KBM-7 (cell line): Measurements from ENCODE around the gene CNTNAP2.
"Not testable (repeated sequence)": the region's sequence is repeated elsewhere in the genome, so short reads cannot be mapped to it uniquely, and the experiment has no call there.

Source experiments
- DNase-seq: peaks from one replicate; pipeline ENCODE4 v3.0.0-alpha.2; 2015
- in situ Hi-C: fragments of 300-500 bp; cut with MboI; formaldehyde crosslinking; loops from 2 replicates; pipeline ENCODE4 v1.14.3; 2020; ENCODE audit warnings: low sequenced_read_pairs, low pct_unique_long_range_greater_than_20kb, mixed read lengths

Gene CNTNAP2

GRCh38 chr7:148390381-148390780, 2273.8 kb downstream of the CNTNAP2 start:
- in situ Hi-C loops, result no loop called here
- no peak for DNase-seq

DNA sequence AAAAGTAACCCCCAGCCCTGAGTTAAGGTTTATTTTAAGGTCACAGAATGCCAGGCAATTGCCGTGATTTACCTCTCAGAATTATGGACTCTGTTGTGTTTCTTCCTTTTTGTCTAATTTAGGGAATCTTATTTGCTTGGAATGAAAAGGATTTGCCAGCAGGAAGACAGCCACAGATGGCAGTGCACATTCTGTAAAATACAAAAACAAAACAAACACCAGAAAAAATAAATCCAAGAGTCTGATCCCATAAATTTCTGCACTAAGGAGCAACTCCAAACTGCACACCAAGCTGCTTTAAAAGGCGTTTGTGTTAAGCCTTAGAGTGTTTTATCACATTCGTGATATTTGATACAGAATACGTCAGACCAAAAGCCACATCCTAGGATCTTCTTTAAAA, 2275.0 kb downstream of the CNTNAP2 start:
- in situ Hi-C loops, result no loop called here

DNA sequence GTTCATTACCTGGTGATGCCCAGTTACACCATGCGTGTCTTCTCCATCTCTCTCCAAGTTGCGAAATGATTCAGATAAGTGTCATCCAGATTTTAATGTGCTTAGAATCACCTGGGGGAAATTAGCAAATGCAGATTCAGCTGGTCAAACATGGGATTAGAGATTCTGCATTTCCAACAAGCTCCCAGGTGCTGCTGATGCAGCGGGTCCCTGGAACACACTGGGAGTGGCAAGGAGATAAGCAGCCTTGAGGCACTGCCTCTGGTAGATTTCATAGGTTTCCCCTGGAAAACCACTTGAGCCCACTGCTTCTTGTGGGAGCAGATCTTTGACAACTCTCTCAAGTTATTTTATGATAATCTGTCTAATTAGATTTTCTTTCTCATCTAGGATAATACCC, 2278.0 kb downstream of the CNTNAP2 start:
- DNase-seq, result no peak
- in situ Hi-C loops, result no loop called here

More for the DNA sequence above, 2275.0 kb downstream of the CNTNAP2 start:
- no peak for DNase-seq

DNA sequence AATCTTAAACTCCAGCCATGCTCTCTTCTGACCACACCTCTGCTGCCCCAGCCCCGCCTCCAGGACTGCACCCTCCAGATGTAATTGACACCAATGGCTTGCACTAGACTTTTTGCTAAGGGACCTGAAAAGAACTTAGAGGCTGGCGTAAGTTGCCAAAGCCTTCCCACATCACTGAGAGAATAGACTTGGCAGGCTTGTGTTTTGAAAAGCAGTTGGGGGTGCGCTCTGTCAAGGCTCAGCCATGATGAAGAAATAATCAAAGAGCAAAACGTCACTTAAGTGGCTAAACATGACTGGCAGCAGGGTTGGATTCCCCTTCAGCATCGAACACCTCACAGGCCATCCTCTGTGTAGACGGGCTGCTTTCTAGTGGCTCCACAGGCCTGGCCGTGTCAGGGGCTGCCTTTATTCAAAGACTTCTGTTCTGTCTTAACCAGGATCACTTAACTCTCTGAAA, 2278.8 kb downstream of the CNTNAP2 start:
- in situ Hi-C loops, result no loop called here
- no peak for DNase-seq

- in situ Hi-C loops, result no loop called here
- DNase-seq, result no peak
Observed at GRCh38 chr7:148395990-148396716, 2279.6 kb downstream of the CNTNAP2 start.

DNA sequence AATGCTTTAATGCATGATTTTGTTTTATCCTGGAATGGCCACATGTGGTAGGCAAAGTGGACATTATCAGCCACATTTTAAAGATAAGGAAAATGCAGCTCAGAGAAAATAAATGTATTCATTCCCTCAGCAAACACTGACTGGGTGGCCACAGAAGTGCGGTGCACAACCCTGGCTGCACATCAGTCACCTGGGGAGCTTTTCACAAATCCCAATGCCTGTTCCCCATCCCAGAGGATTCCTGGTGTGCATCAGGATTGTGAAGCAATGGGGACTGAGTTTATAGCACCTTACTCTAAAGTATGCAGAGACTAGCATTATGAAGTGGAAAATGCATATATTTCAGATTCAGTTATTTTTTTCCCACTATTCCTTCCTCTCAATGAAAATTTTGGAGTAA, 2280.5 kb downstream of the CNTNAP2 start:
- in situ Hi-C loops, result no loop called here

GRCh38 chr7:148397551-148397950, 2280.9 kb downstream of the CNTNAP2 start:
- in situ Hi-C loops, result no loop called here
- no peak for DNase-seq

More for the DNA sequence above, 2280.5 kb downstream of the CNTNAP2 start:
- no peak for DNase-seq

DNA sequence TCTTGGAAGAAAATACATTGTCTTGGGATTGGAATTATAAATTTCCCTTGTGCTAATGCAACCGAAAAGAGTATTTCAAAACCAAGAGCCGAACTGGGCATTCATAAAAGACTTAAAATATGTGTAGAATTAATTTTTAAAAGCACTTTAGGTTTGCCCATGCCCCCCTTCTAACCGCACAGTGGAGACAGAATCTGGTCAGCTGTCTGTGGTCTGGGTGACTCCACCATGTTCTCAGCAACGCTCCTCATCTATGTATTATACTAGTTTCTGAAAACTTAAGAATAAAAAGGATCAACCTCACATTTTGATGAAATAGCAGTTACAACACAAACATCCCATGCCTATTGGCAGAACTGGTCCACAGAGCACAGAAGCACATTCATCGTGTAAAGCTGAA, 2281.4 kb downstream of the CNTNAP2 start:
- in situ Hi-C loops, result no loop called here
- DNase-seq, result no peak

- in situ Hi-C loops, result no loop called here
- no peak for DNase-seq
Observed at GRCh38 chr7:148398844-148399365, 2282.3 kb downstream of the CNTNAP2 start.

- in situ Hi-C loops, result no loop called here
- DNase-seq, result no peak
Observed at GRCh38 chr7:148400101-148400500, 2283.5 kb downstream of the CNTNAP2 start.

GRCh38 chr7:148402159-148402558, 2285.6 kb downstream of the CNTNAP2 start:
- DNase-seq, result peak; percentile 3
- in situ Hi-C loops, result no loop called here

- DNase-seq, result no peak
- in situ Hi-C loops, result no loop called here
Observed at GRCh38 chr7:148403466-148403993, 2286.9 kb downstream of the CNTNAP2 start.

GRCh38 chr7:148408307-148408706, 2291.7 kb downstream of the CNTNAP2 start:
- no peak for DNase-seq
- in situ Hi-C loops, result no loop called here

GRCh38 chr7:148410905-148411304, 2294.3 kb downstream of the CNTNAP2 start:
- no peak for DNase-seq
- in situ Hi-C loops, result no loop called here

GRCh38 chr7:148412691-148413090, 2296.1 kb downstream of the CNTNAP2 start:
- in situ Hi-C loops, result no loop called here
- no peak for DNase-seq

GRCh38 chr7:148419856-148420832, 2303.5 kb downstream of the CNTNAP2 start:
- in situ Hi-C loops, result no loop called here
- DNase-seq, result no peak

- in situ Hi-C loops, result no loop called here
- no peak for DNase-seq
Observed at GRCh38 chr7:148422030-148422429, 2305.4 kb downstream of the CNTNAP2 start.

GRCh38 chr7:148426393-148426792, 2309.8 kb downstream of the CNTNAP2 start:
- in situ Hi-C loops, DNase-seq: not testable (repeated sequence)

DNA sequence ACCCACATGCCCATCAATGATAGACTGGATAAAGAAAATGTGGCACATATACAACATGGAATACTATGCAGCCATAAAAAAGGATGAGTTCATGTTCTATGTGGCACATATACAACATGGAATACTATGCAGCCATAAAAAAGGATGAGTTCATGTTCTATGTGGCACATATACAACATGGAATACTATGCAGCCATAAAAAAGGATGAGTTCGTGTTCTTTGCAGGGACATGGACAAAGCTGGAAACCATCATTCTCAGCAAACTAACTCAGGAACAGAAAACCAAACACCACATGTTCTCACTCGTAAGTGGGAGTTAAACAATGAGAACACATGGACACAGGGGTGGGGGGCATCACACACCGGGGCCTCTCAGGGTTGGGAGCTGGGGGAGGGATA, 2314.1 kb downstream of the CNTNAP2 start:
- in situ Hi-C loops, DNase-seq: not testable (repeated sequence)
